ENCODE results near the gene DIDO1. TPM values are rescaled to one million over a fixed set of nuclear protein-coding genes. Genes with fewer than 3 reads are reported as not detected.
A peak's percentile ranks its signal among the peaks of the same experiment; 100 is the strongest.

Gene DIDO1
- total and polyA plus RNA-seq, 2 of the 13 experiments (the other 11 are each of a cell fraction or from before 2014, with no cell fraction given): 75.0 to 75.1 TPM

DNA sequence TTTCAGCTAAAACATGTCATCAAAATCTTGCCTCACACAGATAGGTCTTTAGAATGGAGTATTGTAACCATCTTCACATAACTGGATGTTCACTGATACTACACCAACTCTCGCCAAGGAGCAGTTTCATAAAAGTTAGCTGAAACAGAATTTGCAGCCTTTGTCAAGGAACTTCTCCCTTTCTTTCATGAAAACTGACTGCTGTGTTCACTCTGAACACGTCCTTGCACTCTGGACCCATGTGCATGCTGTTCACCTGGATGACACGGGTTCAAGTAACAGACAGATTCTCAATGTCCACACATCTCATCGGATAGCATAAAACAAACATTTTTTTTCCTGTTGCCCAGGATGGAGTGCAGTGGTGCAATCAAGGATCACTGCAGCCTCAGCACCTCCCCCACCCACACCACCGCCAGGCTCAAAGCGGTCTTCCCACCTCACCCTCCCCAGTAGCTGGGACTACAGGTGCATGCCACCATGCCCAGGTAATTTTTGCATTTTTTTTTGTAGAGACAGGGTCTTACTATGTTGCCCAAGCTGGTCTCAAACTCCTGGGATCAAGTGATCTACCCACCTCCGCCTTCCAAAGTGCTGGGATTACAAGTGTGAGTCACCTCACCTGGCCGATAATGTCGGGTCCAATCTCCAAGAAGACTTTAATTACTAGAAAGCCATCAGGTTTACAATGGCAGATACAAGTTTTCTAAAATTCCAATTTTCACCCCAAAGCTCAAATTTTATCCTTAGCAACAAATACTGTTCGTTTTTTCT is 9.4 kb downstream of the DIDO1 start (continued):
- 0 out of 2 replicates have a peak, but pooled peaks have one; percentile 73 for TF ChIP-seq NFATC3 (CRISPR knock-in tag; IDR thresholded peaks at IDR 0.05)
- no peak for TF ChIP-seq ATAD3A (CRISPR knock-in tag; IDR thresholded peaks at IDR 0.05)
- peak; percentile 48; the same call in 1 of the 2 replicates for TF ChIP-seq ZFP41 (CRISPR knock-in tag; IDR thresholded peaks at IDR 0.05; ENCODE audit: borderline replicate concordance)
- TF ChIP-seq ZNF562 (CRISPR knock-in tag; IDR thresholded peaks at IDR 0.05; ENCODE audit: borderline replicate concordance): no peak
- TF ChIP-seq RAD21 (CRISPR knock-in tag; IDR thresholded peaks at IDR 0.05): peak; percentile 40; the same call in 1 of the 2 replicates
- TF ChIP-seq SRSF9 (IDR thresholded peaks at IDR 0.05; ENCODE audit: borderline replicate concordance, insufficient read depth, low read depth, low read length, poor library complexity, severe bottlenecking): no peak
- peak; percentile 95 for TF ChIP-seq ZNF264 (CRISPR knock-in tag; IDR thresholded peaks at IDR 0.05)
- peak; percentile 82; the same call in 1 of the 2 replicates for TF ChIP-seq NR2F2 (IDR thresholded peaks at IDR 0.05; ENCODE audit: borderline replicate concordance, low read depth)
- TF ChIP-seq JUND (CRISPR knock-in tag; IDR thresholded peaks at IDR 0.05): peak; percentile 89
- peak; percentile 96 for TF ChIP-seq KDM6A (CRISPR knock-in tag; IDR thresholded peaks at IDR 0.05; ENCODE audit: low read depth)
- TF ChIP-seq REXO4 (CRISPR knock-in tag; IDR thresholded peaks at IDR 0.05; ENCODE audit: borderline replicate concordance): no peak
- no peak for TF ChIP-seq SP140L (CRISPR knock-in tag; IDR thresholded peaks at IDR 0.05; ENCODE audit: borderline replicate concordance)
- TF ChIP-seq ONECUT2 (CRISPR knock-in tag; IDR thresholded peaks at IDR 0.05): 0 out of 2 replicates have a peak, but pooled peaks have one; percentile 44
- TF ChIP-seq, protein P1, sequence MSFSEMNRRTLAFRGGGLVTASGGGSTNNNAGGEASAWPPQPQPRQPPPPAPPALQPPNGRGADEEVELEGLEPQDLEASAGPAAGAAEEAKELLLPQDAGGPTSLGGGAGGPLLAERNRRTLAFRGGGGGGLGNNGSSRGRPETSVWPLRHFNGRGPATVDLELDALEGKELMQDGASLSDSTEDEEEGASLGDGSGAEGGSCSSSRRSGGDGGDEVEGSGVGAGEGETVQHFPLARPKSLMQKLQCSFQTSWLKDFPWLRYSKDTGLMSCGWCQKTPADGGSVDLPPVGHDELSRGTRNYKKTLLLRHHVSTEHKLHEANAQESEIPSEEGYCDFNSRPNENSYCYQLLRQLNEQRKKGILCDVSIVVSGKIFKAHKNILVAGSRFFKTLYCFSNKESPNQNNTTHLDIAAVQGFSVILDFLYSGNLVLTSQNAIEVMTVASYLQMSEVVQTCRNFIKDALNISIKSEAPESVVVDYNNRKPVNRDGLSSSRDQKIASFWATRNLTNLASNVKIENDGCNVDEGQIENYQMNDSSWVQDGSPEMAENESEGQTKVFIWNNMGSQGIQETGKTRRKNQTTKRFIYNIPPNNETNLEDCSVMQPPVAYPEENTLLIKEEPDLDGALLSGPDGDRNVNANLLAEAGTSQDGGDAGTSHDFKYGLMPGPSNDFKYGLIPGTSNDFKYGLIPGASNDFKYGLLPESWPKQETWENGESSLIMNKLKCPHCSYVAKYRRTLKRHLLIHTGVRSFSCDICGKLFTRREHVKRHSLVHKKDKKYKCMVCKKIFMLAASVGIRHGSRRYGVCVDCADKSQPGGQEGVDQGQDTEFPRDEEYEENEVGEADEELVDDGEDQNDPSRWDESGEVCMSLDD (CRISPR knock-in tag; IDR thresholded peaks at IDR 0.05; ENCODE audit: borderline replicate concordance): no peak
- TF ChIP-seq, protein P2, sequence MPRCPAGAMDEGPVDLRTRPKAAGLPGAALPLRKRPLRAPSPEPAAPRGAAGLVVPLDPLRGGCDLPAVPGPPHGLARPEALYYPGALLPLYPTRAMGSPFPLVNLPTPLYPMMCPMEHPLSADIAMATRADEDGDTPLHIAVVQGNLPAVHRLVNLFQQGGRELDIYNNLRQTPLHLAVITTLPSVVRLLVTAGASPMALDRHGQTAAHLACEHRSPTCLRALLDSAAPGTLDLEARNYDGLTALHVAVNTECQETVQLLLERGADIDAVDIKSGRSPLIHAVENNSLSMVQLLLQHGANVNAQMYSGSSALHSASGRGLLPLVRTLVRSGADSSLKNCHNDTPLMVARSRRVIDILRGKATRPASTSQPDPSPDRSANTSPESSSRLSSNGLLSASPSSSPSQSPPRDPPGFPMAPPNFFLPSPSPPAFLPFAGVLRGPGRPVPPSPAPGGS (CRISPR knock-in tag; IDR thresholded peaks at IDR 0.05): no peak; the same call in 1 of the 2 replicates
- TF ChIP-seq SETDB1 (CRISPR knock-in tag; IDR thresholded peaks at IDR 0.05; ENCODE audit: borderline replicate concordance): no peak
- 0 out of 2 replicates have a peak, but pooled peaks have one; percentile 56 for TF ChIP-seq RELA (CRISPR knock-in tag; IDR thresholded peaks at IDR 0.05)
- TF ChIP-seq, protein P3, sequence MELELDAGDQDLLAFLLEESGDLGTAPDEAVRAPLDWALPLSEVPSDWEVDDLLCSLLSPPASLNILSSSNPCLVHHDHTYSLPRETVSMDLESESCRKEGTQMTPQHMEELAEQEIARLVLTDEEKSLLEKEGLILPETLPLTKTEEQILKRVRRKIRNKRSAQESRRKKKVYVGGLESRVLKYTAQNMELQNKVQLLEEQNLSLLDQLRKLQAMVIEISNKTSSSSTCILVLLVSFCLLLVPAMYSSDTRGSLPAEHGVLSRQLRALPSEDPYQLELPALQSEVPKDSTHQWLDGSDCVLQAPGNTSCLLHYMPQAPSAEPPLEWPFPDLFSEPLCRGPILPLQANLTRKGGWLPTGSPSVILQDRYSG (CRISPR knock-in tag; IDR thresholded peaks at IDR 0.05): no peak
- no peak for TF ChIP-seq ATM (IDR thresholded peaks at IDR 0.05; ENCODE audit: borderline replicate concordance)
- TF ChIP-seq, protein P4, sequence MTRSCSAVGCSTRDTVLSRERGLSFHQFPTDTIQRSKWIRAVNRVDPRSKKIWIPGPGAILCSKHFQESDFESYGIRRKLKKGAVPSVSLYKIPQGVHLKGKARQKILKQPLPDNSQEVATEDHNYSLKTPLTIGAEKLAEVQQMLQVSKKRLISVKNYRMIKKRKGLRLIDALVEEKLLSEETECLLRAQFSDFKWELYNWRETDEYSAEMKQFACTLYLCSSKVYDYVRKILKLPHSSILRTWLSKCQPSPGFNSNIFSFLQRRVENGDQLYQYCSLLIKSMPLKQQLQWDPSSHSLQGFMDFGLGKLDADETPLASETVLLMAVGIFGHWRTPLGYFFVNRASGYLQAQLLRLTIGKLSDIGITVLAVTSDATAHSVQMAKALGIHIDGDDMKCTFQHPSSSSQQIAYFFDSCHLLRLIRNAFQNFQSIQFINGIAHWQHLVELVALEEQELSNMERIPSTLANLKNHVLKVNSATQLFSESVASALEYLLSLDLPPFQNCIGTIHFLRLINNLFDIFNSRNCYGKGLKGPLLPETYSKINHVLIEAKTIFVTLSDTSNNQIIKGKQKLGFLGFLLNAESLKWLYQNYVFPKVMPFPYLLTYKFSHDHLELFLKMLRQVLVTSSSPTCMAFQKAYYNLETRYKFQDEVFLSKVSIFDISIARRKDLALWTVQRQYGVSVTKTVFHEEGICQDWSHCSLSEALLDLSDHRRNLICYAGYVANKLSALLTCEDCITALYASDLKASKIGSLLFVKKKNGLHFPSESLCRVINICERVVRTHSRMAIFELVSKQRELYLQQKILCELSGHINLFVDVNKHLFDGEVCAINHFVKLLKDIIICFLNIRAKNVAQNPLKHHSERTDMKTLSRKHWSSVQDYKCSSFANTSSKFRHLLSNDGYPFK (CRISPR knock-in tag; IDR thresholded peaks at IDR 0.05; ENCODE audit: borderline replicate concordance): peak; percentile 70; the same call in 1 of the 2 replicates
- TF ChIP-seq ZNF350 (CRISPR knock-in tag; IDR thresholded peaks at IDR 0.05; ENCODE audit: borderline replicate concordance, low read depth): peak; percentile 99
- no peak for TF ChIP-seq ZNF33A (CRISPR knock-in tag; IDR thresholded peaks at IDR 0.05; ENCODE audit: borderline replicate concordance)

Measured in HepG2 (cell line).